Testis (tissue), 3 donors: ENCODE measurements around the gene SLC50A1. TPM values are rescaled to one million over a fixed set of nuclear protein-coding genes. Genes with fewer than 3 reads are reported as not detected.

ENCODE experiments used
- DNase-seq: peaks from one replicate; pipeline ENCODE4 v3.0.0-alpha.2; 2019
- H3K27ac ChIP-seq, 2 donors: fragments of 200-600 bp; sonication (generic); one replicate each; pipeline ENCODE4 v1.5.1; 2019
- H3K27me3 ChIP-seq: fragments of 200-600 bp; sonication (generic); one replicate; pipeline ENCODE4 v1.5.1; 2019
- H3K36me3 ChIP-seq: fragments of 200-600 bp; sonication (generic); one replicate; pipeline ENCODE4 v1.5.1; 2017; ENCODE audit warnings: low read depth; ENCODE audit errors: missing control alignments
- H3K4me1 ChIP-seq: fragments of 200-600 bp; sonication (generic); one replicate; pipeline ENCODE4 v1.5.1; 2019
- H3K4me3 ChIP-seq, 2 donors: fragments of 200-600 bp; sonication (generic); one replicate each; pipeline ENCODE4 v1.5.1; 2017 to 2019
- H3K9me3 ChIP-seq: fragments of 200-600 bp; sonication (generic); one replicate; pipeline ENCODE4 v1.5.1; 2017
- CTCF ChIP-seq, 3 experiments: fragments of 450-650 bp in 2 of 3; fragments of 200-600 bp in 1 of 3; sonication (generic) in 1 of 3; IDR thresholded peaks; one replicate each; pipeline ENCODE4 v1.5.1; 2016 to 2019; ENCODE audit warnings: antibody characterized with exemption in 3 of 3, mild to moderate bottlenecking in 2 of 3, moderate library complexity in 1 of 3
- POLR2A ChIP-seq: fragments of 450-650 bp; IDR thresholded peaks from one replicate; pipeline ENCODE4 v1.6.1; 2017; ENCODE audit warnings: antibody characterized with exemption, mild to moderate bottlenecking, moderate library complexity
- WGBS, 2 donors: methylation state at CpG; one replicate each; pipeline ENCODE4 v1.1.5; 2018; 5-methylcytosine and 5-hydroxymethylcytosine counted together
- intact Hi-C: fragments of 100-400 bp; cut with DNase I; formaldehyde crosslinking; loops from one replicate; pipeline ENCODE4 v1.15.1; 2023; ENCODE audit warnings: low total_unique reads
- polyA plus RNA-seq: library from polyadenylated mRNA; stranded (reverse); fragments of 350-450 nt; fragmentation: Illumina TruSeq; extraction: RNeasy Lipid Tissue Mini Kit (QIAGEN cat#74804); gene quantifications from one replicate; pipeline ENCODE4 v1.2.3, GENCODE V29; 2014; ENCODE audit warnings: low read depth, low replicate concordance; ENCODE audit not compliant: insufficient read depth
- total RNA-seq, 2 donors: library from RNA; depleted of rRNA; stranded (reverse); fragments of >200 nt; gene quantifications; one replicate each; pipeline ENCODE4 v1.2.3, GENCODE V29; 2016

The SLC50A1 gene
- total and polyA plus RNA-seq, 3 donors from 2014 or later = 25.2 to 33.7 (median 30.0) TPM

GRCh38 chr1:155168456-155169210 is 33.0 kb downstream of the SLC50A1 start:
- Histone ChIP-seq H3K27me3 (no peaks in the 10 kb centered on the region), H3K4me3 (no peak overlapping the region), H3K4me1 (peaks cover 28% of the 10 kb centered on the region), H3K9me3 (no peaks in the 10 kb centered on the region), H3K27ac (no peak overlapping the region), H3K36me3 (no peaks in the 10 kb centered on the region)
- DNase-seq = no peak
- intact Hi-C loops = loop anchor here (5.0 kb wide), 1 partner anchor 76 kb away; no protein-coding TSS in a partner anchor
- 68 to 79% methylated on average over 10 of the region's 10 CpGs for WGBS, 2 donors
- TF ChIP-seq CTCF (IDR thresholded peaks at IDR 0.05) (no peak), POLR2A (no peak)

DNA sequence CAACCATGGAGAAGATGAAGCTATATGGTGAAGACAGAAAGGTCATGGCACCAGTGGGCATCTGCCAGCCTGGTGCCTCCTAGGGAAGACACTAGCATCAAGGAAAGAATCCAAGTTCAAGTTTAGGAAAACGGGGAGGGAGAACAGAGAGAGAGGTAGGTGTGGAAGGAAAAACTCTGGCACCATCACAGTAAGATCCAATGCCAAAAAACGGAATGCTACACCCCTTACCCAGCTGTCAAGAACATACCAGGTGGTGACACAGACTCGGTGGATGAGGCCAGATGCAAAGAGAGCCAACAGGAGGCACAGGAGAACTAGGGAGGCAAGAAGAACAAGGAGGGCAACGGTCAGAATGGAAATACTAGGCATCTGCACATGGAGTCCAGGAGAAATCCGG is 33.9 kb downstream of the SLC50A1 start:
- intact Hi-C loops = loop anchor here (5.0 kb wide), 1 partner anchor 77 kb away; no protein-coding TSS in a partner anchor
- no peaks in the 10 kb centered on the region for H3K27me3 ChIP-seq
- H3K9me3 ChIP-seq = no peaks in the 10 kb centered on the region
- no peak overlapping the region for H3K4me3 ChIP-seq
- DNase-seq = no peak
- H3K4me1 ChIP-seq = peaks cover 28% of the 10 kb centered on the region
- WGBS, 2 donors = 56 to 79% methylated on average over 5 of the region's 5 CpGs
- no peaks in the 10 kb centered on the region for H3K36me3 ChIP-seq
- no peak for TF ChIP-seq POLR2A
- no peak for TF ChIP-seq CTCF (IDR thresholded peaks at IDR 0.05)
- H3K27ac ChIP-seq = peak overlapping the region in 1 of 2 donors; percentile 31

GRCh38 chr1:155170101-155170785 is 34.6 kb downstream of the SLC50A1 start:
- Histone ChIP-seq H3K27me3 (no peaks in the 10 kb centered on the region), H3K4me1 (peaks cover 28% of the 10 kb centered on the region), H3K36me3 (no peaks in the 10 kb centered on the region), H3K27ac (no peak overlapping the region), H3K9me3 (no peaks in the 10 kb centered on the region), H3K4me3 (no peak overlapping the region)
- 90 to 91% methylated on average over 2 of the region's 2 CpGs for WGBS, 2 donors
- TF ChIP-seq CTCF (IDR thresholded peaks at IDR 0.05) = no peak
- TF ChIP-seq POLR2A = no peak
- DNase-seq = no peak
- intact Hi-C loops = no loop called here

GRCh38 chr1:155170806-155171205 is 35.2 kb downstream of the SLC50A1 start:
- no peak for DNase-seq
- H3K4me3 ChIP-seq = no peak overlapping the region
- H3K36me3 ChIP-seq = no peaks in the 10 kb centered on the region
- H3K9me3 ChIP-seq = no peaks in the 10 kb centered on the region
- H3K4me1 ChIP-seq = peaks cover 28% of the 10 kb centered on the region
- 80 to 93% methylated on average over 7 of the region's 7 CpGs for WGBS, 2 donors
- TF ChIP-seq CTCF (IDR thresholded peaks at IDR 0.05) = no peak
- no peak for TF ChIP-seq POLR2A
- no peak overlapping the region for H3K27ac ChIP-seq
- no peaks in the 10 kb centered on the region for H3K27me3 ChIP-seq
- intact Hi-C loops = no loop called here
